HG03469 (cell line): Measurements from ENCODE around the gene FYN.
A peak's percentile ranks its signal among the peaks of the same experiment; 100 is the strongest.

ENCODE experiments used
- ATAC-seq: cut with Tn5 transposase; IDR thresholded peaks from one replicate; pipeline ENCODE4 v1.9.1; 2021; ENCODE audit warnings: mild to moderate bottlenecking, moderate library complexity, moderate number of reproducible peaks; ENCODE audit not compliant: unreplicated experiment

FYN gene

DNA sequence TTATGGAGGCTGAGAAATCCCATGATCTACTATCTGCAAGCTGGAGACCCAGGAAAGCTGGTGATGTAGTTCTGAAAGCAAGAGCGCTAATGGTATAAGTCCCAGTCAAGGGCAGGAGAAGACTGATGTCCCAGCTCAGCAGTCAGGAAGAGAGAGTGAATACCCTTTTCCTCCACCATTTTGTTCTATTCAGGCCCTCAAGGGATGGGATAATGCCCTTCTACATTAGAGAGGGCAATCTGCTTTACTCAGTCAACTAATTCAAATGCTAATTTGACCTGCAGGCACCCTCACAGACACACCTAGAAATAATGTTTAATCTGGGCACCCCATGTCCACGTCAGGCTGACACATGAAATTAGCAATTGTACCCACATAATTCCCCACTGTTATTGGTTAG is 10.8 kb upstream of the FYN start:
- no peak for ATAC-seq

DNA sequence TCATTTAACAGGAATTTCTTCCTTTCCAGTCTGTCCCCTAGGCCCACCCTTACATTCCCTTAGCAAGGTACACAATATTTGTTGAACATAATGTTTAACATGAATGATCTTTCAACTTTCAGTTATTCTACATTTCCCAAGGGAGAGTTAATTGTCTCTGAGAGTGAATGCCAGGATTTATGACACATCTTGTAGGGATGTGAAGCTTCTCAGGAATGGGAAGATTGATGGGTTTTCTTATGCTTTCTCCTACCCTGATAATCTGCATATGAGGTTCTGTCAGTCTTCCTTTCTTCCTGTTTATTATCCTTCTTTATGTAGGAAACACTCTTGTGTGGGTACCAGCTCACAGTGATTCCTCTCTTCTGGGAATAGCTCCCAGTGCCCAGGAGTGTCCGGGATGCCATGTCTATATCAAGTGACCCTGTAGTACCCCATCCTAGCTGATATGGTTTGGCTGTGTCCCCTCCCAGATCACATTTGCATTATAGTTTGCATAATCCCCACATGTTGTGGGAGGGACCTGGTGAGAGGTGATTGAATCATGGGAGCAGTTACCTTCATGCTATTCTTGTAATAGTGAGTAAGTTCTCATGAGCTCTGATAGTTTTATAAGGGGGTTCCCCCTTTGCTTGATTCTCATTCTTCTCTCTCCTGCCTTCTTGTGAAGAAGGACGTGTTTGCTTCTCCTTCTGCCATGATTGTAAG is 7.1 kb upstream of the FYN start:
- no peak for ATAC-seq

DNA sequence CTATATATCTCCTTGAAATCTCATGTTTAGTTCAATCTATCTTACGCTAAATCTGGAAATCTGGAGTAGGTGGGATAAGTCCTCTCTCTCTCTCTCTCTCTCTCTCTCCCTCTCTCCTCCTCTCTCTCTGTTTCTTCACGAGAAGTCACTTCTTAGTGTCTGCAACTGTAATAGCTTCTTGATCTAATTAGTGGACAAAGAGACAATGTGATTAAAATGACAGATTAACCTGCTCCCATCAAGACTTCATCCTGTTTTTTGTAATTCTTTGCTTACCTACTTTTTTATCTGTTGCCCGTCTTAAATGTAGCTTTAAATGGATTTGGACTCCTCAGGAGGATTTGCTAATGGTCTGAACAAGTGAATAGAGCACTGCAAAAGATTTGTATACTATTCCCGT is 2.5 kb upstream of the FYN start:
- ATAC-seq, result no peak

DNA sequence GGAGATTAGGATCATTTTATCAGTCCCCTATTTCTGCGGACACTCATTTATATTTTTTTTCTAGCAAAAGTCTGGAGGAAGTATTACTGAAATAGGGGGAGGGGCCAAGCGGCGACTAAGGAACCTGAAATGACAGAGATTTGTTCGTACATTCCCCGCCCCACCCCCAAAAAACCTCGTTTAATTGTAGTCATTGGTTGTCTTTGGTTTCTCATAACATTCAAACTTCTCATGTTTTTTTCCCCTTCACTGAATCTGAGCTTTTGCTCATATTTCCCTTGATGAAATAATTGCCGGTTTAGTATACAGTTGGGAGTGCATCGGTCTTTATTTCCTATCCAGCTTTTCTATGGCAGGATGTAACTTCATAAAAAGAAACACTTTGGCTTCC is 768 bp upstream of the FYN start:
- no peak for ATAC-seq

DNA sequence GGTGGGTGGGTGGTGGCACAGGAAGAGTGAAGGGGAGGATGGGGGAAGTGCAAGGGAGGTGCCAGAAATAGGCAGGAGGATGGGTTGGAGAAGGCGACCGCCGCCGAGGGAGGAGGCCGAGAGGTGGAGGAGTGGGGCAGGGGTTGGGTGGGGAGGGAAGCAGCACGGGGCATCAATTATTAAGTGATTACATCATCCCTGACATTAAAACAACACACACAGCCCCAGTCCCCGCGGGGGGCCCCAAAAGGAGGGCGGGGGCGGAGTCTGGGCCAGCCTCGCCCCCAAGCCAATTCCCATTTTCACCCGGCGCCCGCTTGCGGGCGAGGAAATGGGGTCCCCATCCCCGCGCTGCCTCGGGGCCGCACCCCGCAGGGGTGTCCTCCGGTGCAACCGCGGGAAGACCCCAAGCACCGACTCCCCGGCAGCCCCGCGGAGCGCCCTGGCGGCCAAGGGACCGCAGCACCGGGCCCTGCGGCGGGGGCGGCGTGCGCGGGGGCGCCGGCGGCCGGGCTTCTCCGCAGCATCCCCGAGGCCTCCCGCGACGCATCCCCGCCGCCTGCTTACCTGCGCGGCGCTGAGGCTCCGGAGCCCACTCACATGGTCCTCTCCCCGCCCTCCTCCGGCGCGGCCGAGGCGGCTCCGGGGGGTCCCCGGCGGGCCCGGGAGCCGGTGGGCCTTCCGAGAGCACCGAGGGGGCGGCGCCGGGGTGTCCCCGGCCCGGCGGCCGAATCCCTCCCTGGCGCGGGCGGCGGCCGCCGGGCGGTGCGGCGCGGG is 663 bp downstream of the FYN start:
- peak; percentile 14 for ATAC-seq

DNA sequence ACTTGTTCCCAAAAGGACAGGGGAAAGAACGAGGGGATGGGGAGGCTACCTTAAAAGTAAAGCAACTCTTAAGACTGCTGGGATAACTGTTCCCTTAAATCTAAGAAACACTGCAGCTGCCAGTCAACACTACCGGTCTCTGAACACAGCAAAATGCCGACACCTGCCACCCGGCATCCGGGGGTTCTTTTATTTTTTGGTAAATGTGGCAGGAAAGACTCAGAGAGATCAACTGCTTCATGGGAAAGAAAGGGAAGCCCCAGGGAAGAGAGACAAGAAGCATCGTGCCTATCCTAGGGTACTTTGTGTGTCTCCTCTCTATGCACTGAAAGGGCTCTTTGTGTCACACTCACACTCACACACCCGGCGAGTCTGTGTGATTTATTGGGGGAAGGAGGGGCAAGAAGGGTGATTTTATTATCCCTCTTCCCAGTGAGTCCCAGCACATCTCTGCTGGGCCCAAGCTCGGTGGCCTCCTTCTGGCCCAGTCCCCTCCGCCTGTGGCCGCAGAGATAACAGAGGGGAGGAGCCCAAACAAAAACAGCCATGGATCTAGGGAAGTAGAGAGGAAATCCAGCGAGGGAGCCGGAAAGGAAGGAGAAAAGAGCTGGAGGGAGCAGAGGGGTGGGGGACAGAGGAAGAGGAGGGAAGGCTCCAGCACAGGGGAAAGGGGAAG is 1.4 kb downstream of the FYN start:
- no peak for ATAC-seq

DNA sequence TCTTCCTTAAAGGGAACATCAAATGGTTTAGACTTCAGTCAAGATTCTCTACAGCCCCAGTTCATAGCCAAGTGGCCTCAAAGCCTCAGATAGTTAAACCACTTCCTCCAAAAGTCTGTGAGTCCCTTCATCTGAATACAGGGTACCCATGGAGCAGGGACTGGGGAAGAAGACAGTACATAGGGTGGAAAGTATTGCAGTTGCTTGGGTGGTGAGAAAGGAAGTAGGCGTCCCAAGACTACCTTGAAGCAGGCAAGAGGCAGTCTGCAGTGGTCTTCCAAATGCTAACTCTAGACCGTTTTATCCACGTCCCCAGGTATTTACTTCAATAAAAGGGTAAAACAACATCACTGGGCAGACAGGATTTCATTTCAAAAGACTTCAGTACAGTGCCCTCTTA is 2.0 kb downstream of the FYN start:
- ATAC-seq, result no peak

DNA sequence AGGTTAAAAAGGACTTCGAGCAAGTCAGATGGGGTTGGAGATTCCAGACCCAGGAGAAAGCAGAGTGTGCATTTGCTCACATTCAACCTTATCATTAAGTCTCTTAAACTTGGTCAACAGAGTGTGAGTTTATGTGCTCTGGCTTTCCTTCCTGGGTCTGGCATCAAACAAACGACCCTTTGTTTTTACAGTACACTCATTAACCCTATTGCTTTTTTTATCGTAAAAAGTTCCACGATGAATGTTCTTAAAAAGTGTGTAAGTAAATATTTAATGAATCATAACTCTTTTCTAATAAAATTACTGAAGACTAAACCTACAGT is 2.5 kb downstream of the FYN start:
- ATAC-seq, result no peak

DNA sequence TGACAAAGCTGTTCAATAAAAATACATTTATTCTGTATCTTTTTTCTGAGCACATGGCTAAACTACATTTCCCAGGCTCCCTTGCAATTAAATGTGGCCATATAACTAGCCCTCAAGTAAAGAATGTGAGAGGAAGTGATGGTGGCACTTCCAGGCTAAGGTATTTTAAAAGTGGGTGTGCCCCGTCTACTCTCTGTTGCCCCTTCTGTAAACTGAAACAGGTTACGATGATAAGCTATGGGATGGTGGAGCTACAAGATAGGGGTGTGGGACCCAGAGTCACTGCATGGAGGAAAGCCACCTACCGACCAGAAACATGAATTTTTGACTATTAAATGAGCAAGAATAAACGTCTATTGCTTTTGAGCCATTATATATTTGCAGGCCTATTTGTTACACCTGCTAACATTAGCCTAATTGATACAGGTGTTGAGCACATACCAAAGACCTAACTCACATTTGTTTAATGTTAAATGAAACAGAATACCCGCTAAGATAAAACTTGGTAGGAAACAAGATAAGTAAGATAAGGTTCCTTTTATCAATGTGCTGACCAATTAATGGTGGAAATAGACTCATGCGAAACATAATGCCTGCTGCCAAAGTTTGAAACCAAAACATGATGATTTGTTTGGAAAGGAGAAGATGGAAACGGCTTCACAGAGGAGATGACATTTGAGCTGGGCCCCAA is 3.1 kb downstream of the FYN start:
- ATAC-seq, result no peak

DNA sequence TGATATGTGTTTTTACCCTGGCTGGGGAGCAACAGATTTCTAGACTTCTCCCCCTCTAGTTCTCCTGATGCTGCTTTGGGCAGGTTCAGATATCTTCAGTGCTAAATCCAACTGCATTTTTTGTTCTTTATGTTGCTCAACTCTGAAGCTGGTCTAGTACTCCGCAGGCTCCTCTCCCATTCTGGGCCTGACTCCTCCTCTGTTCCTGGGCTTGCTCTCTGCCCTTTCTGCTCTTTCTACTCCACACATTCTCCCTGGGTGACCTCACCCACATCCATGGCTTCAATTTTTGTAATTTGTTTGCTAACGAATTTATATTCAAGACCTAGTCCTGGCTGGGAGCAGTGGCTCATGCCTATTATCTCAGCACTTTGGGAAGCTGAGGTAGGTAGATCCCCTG is 6.4 kb downstream of the FYN start:
- ATAC-seq, result no peak

DNA sequence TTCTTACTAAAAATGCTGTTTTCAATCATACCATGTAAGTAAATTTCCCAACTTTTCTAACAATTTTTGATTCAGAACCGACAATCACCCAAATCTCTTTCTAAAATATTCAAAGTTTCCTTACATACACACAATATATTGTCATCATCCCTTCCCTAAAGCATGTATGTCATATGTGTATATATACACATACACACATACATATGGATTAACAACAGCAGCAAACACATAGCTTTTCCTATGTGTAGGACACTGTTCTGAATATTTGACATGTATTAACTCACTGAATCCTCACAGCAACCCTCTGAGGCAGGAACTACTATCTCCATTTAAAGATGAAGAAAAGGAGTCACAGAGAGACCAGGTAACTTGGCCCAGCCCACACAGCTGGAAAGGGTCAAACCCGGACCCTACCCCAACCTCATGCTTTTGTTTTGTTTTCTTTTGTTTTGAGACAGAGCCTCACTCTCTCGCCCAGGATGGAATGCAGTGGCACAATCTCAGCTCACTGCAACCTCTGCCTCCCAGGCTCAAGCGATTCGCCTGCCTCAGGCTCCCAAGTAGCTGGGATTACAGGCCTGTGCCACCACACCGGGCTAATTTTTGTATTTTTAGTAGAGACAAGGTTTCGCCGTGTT is 7.2 kb downstream of the FYN start:
- ATAC-seq, result no peak

DNA sequence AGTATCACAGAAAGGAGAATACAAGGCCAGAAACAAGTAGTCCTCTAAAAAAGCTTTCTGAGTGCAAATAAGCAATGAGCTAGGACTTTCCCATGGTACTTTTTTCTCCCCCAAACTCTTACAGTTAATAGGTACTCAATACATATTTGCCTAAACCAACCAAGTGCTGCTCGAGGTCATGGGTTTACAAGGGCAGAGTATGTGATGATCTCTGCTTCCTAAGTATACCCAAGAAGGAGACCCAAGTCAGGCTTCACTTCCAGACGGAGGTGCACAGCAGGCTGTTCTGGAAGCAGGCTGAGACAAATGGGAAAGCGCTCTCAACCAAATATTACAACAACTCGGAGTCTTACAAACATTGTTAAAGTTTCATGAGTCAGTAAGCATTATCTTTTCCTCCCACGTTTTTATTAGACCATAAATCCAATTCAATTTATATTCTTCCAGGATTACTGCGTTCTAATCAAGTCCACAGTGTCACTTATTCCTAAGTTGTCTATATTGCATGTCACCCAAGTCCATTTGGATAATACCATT is 8.1 kb downstream of the FYN start:
- no peak for ATAC-seq

DNA sequence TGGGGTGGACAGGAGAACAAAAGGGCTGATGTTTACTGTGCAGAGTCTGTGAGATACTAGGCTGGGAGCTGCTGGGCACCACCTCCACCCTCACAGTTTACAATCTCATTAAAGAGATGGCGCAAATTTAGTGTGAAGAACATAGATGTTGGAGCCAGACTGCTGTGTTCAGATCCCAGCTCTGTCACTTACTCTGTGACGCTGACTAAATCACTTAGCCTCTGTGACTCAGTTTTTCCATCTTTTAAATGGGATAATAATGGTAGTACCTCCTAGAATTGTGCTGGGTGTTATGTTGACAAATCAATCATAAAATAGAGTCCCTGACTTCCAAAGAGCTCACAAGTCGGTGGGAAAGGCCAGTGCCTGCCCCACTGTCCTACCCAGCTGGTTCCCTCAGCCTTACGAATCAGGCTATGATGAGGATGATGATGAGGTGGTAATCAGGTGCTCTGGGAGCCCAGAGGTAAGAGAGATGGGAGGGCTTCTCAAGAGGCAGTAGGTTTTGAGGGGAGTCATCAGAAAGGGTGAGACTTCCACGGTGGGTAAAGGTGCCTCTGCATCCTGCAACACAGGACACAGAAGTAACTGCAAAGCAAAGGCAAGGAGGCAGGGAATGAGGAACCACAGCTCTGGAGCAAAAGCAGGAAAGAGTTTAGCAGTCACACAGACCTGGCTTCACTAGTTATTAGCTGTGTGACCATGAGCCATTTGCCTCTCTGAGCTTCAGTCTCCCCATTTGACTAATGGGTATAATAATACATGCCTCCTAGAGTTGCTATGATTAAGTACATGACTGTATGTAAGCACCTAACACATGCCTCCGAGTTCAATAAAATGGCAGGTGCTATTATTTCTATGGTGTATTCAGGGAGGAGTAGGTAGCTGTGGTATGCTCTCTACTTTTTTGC is 8.9 kb downstream of the FYN start:
- ATAC-seq, result no peak

DNA sequence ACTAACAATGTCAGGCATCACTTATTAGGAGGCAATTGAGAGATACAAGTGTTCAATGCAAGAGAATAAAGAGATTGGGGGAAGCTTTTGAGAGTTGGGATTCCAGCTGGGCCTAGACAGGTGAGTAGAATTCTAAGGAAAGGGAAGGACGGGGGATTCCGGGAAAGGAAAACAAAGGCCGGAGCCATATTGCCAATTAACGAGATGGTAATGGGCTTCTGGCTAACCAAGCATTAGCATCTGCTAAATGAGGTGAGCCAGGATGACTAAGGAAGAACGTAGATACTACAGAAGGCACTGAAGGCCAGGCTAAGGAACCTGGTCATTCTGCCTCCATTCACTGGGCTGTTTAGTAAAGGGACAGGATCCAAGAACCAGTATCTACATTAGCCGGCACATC is 10.5 kb downstream of the FYN start:
- ATAC-seq, result no peak

DNA sequence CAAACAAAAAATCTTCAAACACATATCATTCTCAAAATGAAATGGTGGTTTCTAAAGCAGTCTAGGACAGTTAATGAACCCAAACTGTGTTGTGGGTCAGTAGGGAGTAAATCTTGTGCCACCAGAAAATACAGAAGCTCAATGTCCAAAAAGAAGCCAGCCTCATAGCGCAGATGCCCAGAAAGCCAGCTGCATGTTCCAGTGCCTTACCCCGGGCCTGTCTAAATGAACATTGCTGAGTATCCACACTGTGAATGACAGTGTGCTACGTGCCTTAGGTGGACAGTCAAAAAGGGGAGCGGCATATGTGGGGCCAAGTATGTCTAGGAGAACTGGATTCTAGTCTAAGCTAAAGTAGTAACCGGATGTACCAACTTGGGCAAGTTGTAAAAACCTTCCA is 10.9 kb downstream of the FYN start:
- ATAC-seq, result no peak

DNA sequence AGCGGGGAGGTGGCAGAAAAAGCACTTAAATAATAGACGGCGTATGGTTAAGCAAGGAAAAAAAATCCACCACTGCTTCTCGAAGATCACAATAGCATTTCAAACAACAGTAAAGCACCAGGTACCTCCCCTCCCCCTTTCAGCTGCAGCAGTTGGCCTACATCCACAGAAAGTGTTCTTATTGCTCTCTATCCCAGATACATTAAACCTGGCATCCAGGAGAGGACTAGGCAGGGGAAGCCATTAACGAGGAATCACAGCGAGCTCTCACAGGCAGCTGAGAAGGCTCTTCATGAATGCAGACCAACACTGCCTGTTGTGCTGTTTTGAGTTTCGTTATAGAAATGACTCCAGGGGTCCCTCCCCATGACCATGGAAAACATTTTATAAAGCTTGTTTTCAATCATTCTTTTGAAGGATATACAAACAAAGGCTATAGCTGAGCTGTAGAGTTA is 11.8 kb downstream of the FYN start:
- ATAC-seq, result no peak

DNA sequence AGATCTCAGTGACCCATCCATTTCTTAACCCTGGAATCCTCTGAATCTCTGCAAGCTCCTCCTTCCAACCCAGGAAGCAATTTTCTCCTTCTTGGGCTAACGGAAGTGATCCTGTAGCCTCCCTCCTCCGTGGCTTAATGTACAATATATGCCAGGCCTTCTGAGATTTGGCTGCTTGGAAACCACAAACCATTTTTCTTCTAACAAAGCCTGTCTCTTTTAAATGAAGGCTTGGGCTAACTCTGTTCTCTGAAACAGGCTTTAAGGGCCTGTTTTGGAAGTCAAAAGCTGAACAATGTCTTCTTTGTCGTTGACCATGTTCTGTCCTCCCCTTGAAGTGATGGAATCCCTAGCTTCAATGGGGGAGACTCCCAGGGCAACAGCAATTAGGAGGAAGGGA is 14.9 kb downstream of the FYN start:
- no peak for ATAC-seq

DNA sequence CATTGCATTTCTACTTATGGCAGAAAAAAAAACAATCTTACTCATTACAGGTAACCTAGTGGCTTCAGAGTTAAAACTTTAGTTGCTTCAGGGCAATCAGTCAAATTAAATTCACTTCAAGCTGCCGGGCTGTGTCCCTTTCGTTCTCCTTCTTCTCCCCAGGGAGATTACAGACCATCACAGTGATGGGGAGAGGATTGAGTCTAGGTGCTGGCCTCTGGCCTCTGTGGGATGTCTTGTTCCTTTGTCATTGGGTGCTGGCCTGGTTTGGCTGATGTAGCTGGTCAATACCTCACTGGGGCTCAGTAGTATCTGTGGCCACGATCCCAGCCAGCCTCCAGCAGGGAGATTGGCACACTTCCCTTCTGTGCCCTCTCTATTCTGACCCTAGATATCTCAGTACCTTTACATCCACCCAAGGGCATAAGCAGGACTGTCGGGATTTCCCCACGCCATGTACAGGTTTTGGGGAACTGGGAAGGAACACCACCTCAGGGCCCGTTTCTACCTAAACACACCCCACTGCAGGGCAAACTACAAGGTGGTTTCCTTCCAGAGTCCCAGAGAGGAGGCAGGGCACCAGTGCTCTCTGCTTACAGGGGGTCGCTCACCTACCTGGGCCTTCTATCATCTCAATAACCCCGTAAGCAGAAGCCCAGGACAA is 15.4 kb downstream of the FYN start:
- no peak for ATAC-seq

DNA sequence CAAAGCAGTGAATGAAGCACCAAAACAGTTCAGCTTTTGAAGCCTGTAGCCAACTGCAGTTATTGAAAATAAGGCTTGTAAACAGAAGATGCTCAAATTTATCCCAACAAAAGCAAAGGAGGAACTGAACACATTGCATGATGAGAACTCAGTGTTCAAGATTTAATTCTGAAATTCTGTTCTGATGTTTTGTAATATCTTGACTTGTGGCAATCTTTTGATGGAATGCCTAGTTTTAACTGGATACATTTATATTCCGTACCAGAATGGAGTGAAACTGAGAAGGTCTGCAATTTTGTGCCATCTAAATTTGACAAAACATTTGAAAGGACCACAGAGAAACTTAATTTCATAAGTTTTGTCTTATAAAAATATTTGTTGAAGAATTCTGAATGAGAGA is 17.5 kb downstream of the FYN start:
- no peak for ATAC-seq
